WERI-Rb-1 (cell line): Measurements from ENCODE around the gene ARMH2.

Source experiments
- DNase-seq: peaks from one replicate; pipeline ENCODE4 v3.0.0-alpha.2; 2020
- H3K27ac ChIP-seq: fragments of 250-450 bp; sonication (Bioruptor Pico); 2 replicates; pipeline ENCODE4 v1.5.1; 2020; ENCODE audit warnings: mild to moderate bottlenecking, moderate library complexity
- H3K27me3 ChIP-seq: fragments of 250-450 bp; sonication (Bioruptor Pico); 2 replicates; pipeline ENCODE4 v1.5.1; 2021; ENCODE audit warnings: mild to moderate bottlenecking, low read depth, moderate library complexity; ENCODE audit not compliant: insufficient read depth, severe bottlenecking
- H3K36me3 ChIP-seq: fragments of 250-450 bp; sonication (Bioruptor Pico); 2 replicates; pipeline ENCODE4 v1.5.1; 2020; ENCODE audit warnings: mild to moderate bottlenecking, moderate library complexity
- H3K4me3 ChIP-seq: 2 replicates; pipeline ENCODE4 v1.5.1; 2011; ENCODE audit warnings: low read depth, mild to moderate bottlenecking, control low read depth, low read length
- H3K9me3 ChIP-seq: fragments of 250-450 bp; sonication (Bioruptor Pico); 2 replicates; pipeline ENCODE4 v1.5.1; 2021; ENCODE audit warnings: mild to moderate bottlenecking, moderate library complexity; ENCODE audit not compliant: severe bottlenecking
- TF ChIP-seq, protein P1 (sequence below): IDR thresholded peaks from 2 replicates; pipeline ENCODE4 v1.5.1; 2011; ENCODE audit warnings: low read depth, mild to moderate bottlenecking, control low read depth, inconsistent platforms, low read length

Gene ARMH2

DNA sequence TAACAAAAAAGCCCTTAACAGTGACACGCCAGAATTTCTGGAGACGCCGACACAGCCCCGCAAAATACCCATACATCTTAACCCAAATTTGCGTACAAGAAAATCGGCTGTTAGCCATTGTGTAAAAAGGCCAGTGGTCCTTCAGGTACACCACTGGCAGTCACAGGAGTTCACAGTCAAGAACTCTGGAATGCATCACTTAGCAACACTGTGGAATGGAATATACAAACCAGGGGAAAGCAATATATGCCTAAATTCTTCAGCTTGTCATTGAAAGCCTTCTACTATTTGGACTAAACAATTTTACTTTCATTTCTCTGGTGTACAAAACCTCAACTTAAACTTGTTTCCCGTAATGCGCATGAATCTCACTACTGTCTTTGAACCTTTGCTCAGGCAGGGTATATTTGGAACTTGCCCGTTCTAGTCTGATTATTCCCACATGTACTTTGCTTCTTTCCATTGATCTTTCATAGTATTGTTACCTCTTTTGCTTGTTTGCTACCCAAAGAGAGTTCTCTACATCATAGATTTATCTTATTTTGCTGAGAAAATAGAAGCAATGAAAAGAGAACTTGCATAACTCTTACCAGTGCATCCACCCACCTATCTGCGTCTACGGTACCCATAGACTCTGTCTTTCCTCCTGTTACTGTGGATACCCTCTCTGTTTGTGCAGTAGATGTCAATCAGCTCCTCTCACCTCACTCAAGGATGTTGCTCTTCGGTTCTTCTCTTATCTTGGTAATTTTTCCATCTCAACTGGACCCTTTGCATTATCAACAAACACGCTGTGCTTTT is at the start of gene ARMH2:
Gene ARMH2 (minus strand): TSS at position 178 of the 801 bp plus-strand sequence. CDS start 60 bp downstream, at position 118.
- Histone ChIP-seq H3K27ac (no peak within 1 kb of the TSS), H3K4me3 (no peak within 1 kb of the TSS), H3K27me3 (no peaks in the 10 kb centered on the region), H3K36me3 (no peaks in the 10 kb centered on the region), H3K9me3 (no peaks in the 10 kb centered on the region)
- no peak for DNase-seq
- TF ChIP-seq, protein P1, sequence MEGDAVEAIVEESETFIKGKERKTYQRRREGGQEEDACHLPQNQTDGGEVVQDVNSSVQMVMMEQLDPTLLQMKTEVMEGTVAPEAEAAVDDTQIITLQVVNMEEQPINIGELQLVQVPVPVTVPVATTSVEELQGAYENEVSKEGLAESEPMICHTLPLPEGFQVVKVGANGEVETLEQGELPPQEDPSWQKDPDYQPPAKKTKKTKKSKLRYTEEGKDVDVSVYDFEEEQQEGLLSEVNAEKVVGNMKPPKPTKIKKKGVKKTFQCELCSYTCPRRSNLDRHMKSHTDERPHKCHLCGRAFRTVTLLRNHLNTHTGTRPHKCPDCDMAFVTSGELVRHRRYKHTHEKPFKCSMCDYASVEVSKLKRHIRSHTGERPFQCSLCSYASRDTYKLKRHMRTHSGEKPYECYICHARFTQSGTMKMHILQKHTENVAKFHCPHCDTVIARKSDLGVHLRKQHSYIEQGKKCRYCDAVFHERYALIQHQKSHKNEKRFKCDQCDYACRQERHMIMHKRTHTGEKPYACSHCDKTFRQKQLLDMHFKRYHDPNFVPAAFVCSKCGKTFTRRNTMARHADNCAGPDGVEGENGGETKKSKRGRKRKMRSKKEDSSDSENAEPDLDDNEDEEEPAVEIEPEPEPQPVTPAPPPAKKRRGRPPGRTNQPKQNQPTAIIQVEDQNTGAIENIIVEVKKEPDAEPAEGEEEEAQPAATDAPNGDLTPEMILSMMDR: no peak

DNA sequence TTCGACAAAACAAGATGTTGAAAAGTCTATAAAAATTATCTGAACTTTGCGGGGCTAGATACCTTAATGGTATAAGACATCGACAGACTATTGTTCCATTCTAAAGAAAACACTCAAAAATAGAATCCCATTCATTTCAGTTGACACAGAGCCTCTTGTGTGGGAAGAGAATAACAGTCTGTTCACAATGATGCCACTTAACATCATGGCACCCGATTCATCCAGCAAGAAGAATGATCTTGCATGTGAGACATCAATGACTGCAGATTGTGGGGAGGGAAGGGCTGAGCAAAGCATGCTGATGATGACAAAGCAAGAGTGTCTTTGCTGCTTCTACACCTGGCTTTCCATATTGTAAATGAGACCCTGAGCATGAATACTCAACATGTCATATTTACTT is 49.7 kb upstream of the ARMH2 start:
- TF ChIP-seq, protein P1: no peak
- no peak overlapping the region for H3K27ac ChIP-seq
- DNase-seq: no peak
- no peaks in the 10 kb centered on the region for H3K27me3 ChIP-seq
- no peaks in the 10 kb centered on the region for H3K9me3 ChIP-seq
- no peak overlapping the region for H3K4me3 ChIP-seq
- no peaks in the 10 kb centered on the region for H3K36me3 ChIP-seq

DNA sequence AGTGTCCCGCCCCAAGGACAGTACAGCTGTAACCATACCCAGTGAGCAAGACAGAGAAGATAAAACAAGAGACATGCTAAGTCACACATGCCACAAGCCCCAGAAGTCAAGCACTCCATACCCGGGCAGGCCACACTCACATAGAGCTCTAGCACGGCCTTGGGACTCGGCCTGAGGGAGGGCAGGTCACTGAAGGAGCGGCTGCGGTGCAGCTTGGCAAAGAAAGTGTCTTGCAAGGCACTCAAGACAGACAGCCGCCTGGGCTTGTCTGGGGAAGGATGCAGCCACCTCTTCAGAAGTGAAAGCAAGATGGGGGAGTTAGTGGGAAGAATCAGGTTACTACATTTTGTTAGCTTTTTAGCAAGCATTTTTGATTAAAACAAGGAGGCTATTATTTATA is 48.7 kb upstream of the ARMH2 start:
- DNase-seq: no peak
- H3K4me3 ChIP-seq: no peak overlapping the region
- TF ChIP-seq, protein P1: no peak
- no peaks in the 10 kb centered on the region for H3K9me3 ChIP-seq
- H3K36me3 ChIP-seq: no peaks in the 10 kb centered on the region
- no peaks in the 10 kb centered on the region for H3K27me3 ChIP-seq
- H3K27ac ChIP-seq: no peak overlapping the region

DNA sequence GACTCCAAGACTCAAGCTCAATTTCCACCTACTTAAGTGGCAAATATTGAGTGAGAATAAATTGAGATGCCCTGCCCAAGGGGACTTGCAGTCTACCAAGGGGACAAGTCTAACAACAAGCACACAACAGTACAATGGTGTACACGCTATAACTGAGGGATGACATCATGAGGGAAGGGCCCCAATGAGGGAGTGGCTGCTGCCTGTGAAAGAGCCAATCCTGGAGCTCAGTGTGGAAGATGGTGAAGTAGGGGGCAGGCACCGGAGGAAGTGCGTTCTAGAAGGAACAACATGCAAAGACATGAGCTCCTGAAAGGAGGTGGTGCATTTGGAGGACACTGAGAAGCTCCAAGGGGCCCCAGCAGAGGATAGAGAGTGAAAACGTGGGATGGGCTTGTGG is 46.9 kb upstream of the ARMH2 start:
- TF ChIP-seq, protein P1: no peak
- no peak for DNase-seq
- H3K9me3 ChIP-seq: no peaks in the 10 kb centered on the region
- no peak overlapping the region for H3K27ac ChIP-seq
- no peaks in the 10 kb centered on the region for H3K36me3 ChIP-seq
- no peak overlapping the region for H3K4me3 ChIP-seq
- no peaks in the 10 kb centered on the region for H3K27me3 ChIP-seq

DNA sequence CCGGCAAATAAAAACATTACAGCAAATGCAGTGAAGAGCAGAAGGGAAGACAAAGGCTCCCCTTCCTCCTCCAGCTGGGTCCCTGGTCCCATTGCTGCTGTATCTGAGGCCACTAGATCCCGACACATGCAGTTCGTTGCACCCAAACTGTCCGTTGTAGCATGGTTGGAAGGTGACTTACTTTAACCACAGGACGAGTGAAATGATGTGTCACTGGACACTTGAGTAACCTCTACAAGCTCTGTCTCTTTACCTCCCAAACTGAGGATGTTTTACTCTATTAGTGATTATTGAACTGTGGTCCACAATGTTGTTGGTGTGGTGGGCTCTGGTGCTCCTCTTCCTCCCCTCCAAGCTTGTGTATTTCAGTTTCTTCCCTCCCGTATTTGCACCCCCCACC is 46.2 kb upstream of the ARMH2 start:
- H3K4me3 ChIP-seq: no peak overlapping the region
- DNase-seq: no peak
- no peak overlapping the region for H3K27ac ChIP-seq
- H3K36me3 ChIP-seq: no peaks in the 10 kb centered on the region
- no peaks in the 10 kb centered on the region for H3K9me3 ChIP-seq
- TF ChIP-seq, protein P1: no peak
- H3K27me3 ChIP-seq: no peaks in the 10 kb centered on the region

DNA sequence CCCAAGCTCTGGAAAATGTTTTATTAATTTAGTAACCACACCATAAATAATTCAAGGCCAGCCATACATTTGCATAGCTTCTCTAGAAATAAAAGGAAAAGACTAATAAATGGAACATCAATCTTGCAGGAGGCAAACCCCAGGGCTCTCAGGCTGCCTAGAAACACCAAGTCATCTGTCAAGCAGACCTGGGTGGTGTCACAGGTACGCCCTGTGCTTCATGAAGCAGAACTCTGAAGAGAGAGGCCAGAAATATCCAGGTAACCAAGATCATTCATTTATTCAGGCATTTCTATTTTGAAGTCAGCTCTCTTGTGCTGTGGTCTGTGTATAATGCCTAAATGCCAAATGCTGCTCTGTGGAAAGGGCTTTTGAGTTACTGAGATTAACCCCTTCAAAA is 45.3 kb upstream of the ARMH2 start:
- Histone ChIP-seq H3K36me3 (no peaks in the 10 kb centered on the region), H3K27ac (no peak overlapping the region), H3K4me3 (no peak overlapping the region), H3K9me3 (no peaks in the 10 kb centered on the region), H3K27me3 (no peaks in the 10 kb centered on the region)
- TF ChIP-seq, protein P1: no peak
- no peak for DNase-seq
